Common myeloid progenitor, CD34-positive (primary cell): ENCODE measurements around the gene MDGA2.

Source experiments
- CTCF ChIA-PET: fragments of 350-600 bp; sonication (Branson Sonifier 250); formaldehyde crosslinking; loops from one replicate; lab custom pipeline; 2021; ENCODE audit warnings: antibody characterized with exemption; lab: Charles Lee
- POLR2A ChIA-PET: fragments of 350-600 bp; sonication (Branson Sonifier 250); formaldehyde crosslinking; loops from one replicate; lab custom pipeline; 2021; ENCODE audit warnings: antibody characterized with exemption; lab: Charles Lee
- DNase-seq, 3 donors: peaks; one replicate each; pipeline versions ENCODE4 v3.0.0 to v3.0.0-alpha.2; 2013
- H3K27ac ChIP-seq, 2 experiments: 1 replicate in 1 of 2; 2 replicates in 1 of 2; pipeline ENCODE4 v1.7.0; 2013; ENCODE audit warnings: inconsistent platforms in 2 of 2, low read length in 2 of 2, mild to moderate bottlenecking in 2 of 2, low read depth in 1 of 2, moderate library complexity in 1 of 2; ENCODE audit not compliant: severe bottlenecking in 2 of 2, insufficient read depth in 1 of 2, poor library complexity in 1 of 2
- H3K27me3 ChIP-seq, 5 experiments: replicated peaks in 2 of 5; 1 replicate in 3 of 5; 2 replicates in 2 of 5; pipeline versions ENCODE4 v1.6.1 to v1.7.0; 2013; ENCODE audit warnings: low read length in 4 of 5, mild to moderate bottlenecking in 2 of 5, moderate library complexity in 2 of 5, inconsistent platforms in 1 of 5; ENCODE audit not compliant: insufficient read depth in 5 of 5, control insufficient read depth in 4 of 5
- H3K36me3 ChIP-seq, 4 experiments: 1 replicate in 2 of 4; 2 replicates in 2 of 4; pipeline versions ENCODE4 v1.6.1 to v1.7.0; 2013; ENCODE audit warnings: low read length in 3 of 4, control low read depth in 1 of 4, mild to moderate bottlenecking in 1 of 4; ENCODE audit not compliant: control insufficient read depth in 4 of 4, insufficient read depth in 4 of 4
- H3K4me1 ChIP-seq, 4 experiments: 1 replicate in 3 of 4; 2 replicates in 1 of 4; pipeline versions ENCODE4 v1.6.1 to v1.7.1; 2013; ENCODE audit warnings: low read length in 3 of 4, mild to moderate bottlenecking in 3 of 4, control low read depth in 1 of 4, inconsistent platforms in 1 of 4, moderate library complexity in 1 of 4; ENCODE audit not compliant: control insufficient read depth in 4 of 4, insufficient read depth in 4 of 4; ENCODE audit errors: control extremely low read depth in 1 of 4
- H3K4me3 ChIP-seq, 7 experiments: 1 replicate in 4 of 7; 2 replicates in 3 of 7; pipeline versions ENCODE4 v1.5.1 to v1.7.0; 2013; ENCODE audit warnings: mild to moderate bottlenecking in 7 of 7, low read length in 6 of 7, moderate library complexity in 6 of 7, inconsistent platforms in 2 of 7, low read depth in 2 of 7, control low read depth in 1 of 7; ENCODE audit not compliant: insufficient read depth in 4 of 7, control insufficient read depth in 1 of 7; ENCODE audit errors: extremely low read depth in 1 of 7
- H3K9me3 ChIP-seq, 5 experiments: 1 replicate in 4 of 5; 2 replicates in 1 of 5; pipeline versions ENCODE4 v1.6.1 to v1.7.1; 2013; ENCODE audit warnings: low read length in 4 of 5, mild to moderate bottlenecking in 2 of 5, inconsistent platforms in 1 of 5, low read depth in 1 of 5, moderate library complexity in 1 of 5; ENCODE audit not compliant: control insufficient read depth in 4 of 5, insufficient read depth in 2 of 5; ENCODE audit errors: control extremely low read depth in 1 of 5
- WGBS: methylation state at CpG from one replicate; pipeline ENCODE4 v1.1.5; 2013; ENCODE audit not compliant: insufficient coverage; 5-methylcytosine and 5-hydroxymethylcytosine counted together

MDGA2 gene

GRCh38 chr14:47539031-47539461, 136.4 kb downstream of the MDGA2 start:
- Histone ChIP-seq H3K36me3 (no peaks in the 10 kb centered on the region), H3K4me1 (no peaks in the 10 kb centered on the region), H3K27me3 (no peaks in the 10 kb centered on the region), H3K27ac (no peak overlapping the region), H3K9me3 (no peaks in the 10 kb centered on the region), H3K4me3 (peak overlapping the region in 1 of 7 experiments; percentile 58)
- ChIA-PET CTCF (interaction anchor here (1.0 to 3.4 kb wide), 6 partner anchors 11 to 1049 kb away, joined by 3 to 11 read pairs (median 4); no protein-coding TSS in a partner anchor), POLR2A (no interaction called here)
- DNase-seq = peak; percentile 15 to 38 (median 25)
- WGBS = 13% methylated on average over 3 of the region's 3 CpGs

- no peak for DNase-seq
- Histone ChIP-seq H3K27me3 (no peaks in the 10 kb centered on the region), H3K4me3 (no peak overlapping the region), H3K27ac (no peak overlapping the region), H3K9me3 (no peaks in the 10 kb centered on the region), H3K36me3 (no peaks in the 10 kb centered on the region), H3K4me1 (no peaks in the 10 kb centered on the region)
- POLR2A ChIA-PET = no interaction called here
- no CpG with 5 or more reads among the region's 2 CpGs for WGBS
- CTCF ChIA-PET = no interaction called here
Observed at GRCh38 chr14:47536341-47536740, 139.1 kb downstream of the MDGA2 start.

- no peak for DNase-seq
- Histone ChIP-seq H3K36me3 (no peaks in the 10 kb centered on the region), H3K4me3 (no peak overlapping the region), H3K9me3 (peaks cover 0 to 3% (median 0%) of the 10 kb centered on the region in 5 experiments), H3K4me1 (no peaks in the 10 kb centered on the region), H3K27ac (no peak overlapping the region), H3K27me3 (no peaks in the 10 kb centered on the region)
- POLR2A ChIA-PET = no interaction called here
- 80% methylated on average over 1 of the region's 3 CpGs for WGBS
- CTCF ChIA-PET = interaction anchor here (2.6 kb wide), 1 partner anchor 12 kb away, joined by 11 read pairs; no protein-coding TSS in a partner anchor
Observed at GRCh38 chr14:47526591-47527244, 148.7 kb downstream of the MDGA2 start.

- H3K4me1 ChIP-seq = no peaks in the 10 kb centered on the region
- CTCF ChIA-PET = no interaction called here
- POLR2A ChIA-PET = no interaction called here
- DNase-seq = no peak
- no peaks in the 10 kb centered on the region for H3K27me3 ChIP-seq
- H3K36me3 ChIP-seq = no peaks in the 10 kb centered on the region
- H3K4me3 ChIP-seq = no peak overlapping the region
- WGBS = 83% methylated on average over 2 of the region's 4 CpGs
- peaks cover 0 to under 1% (median 0%) of the 10 kb centered on the region in 5 experiments for H3K9me3 ChIP-seq
- no peak overlapping the region for H3K27ac ChIP-seq
Observed at GRCh38 chr14:47524524-47524923, 150.9 kb downstream of the MDGA2 start.

GRCh38 chr14:47520382-47520781, 155.0 kb downstream of the MDGA2 start:
- POLR2A ChIA-PET = no interaction called here
- Histone ChIP-seq H3K27me3 (no peaks in the 10 kb centered on the region), H3K4me1 (no peaks in the 10 kb centered on the region), H3K27ac (no peak overlapping the region), H3K9me3 (no peaks in the 10 kb centered on the region), H3K4me3 (no peak overlapping the region), H3K36me3 (no peaks in the 10 kb centered on the region)
- CTCF ChIA-PET = no interaction called here
- DNase-seq = no peak
- no CpG with 5 or more reads among the region's 3 CpGs for WGBS

- Histone ChIP-seq H3K9me3 (peaks cover 0 to 1% (median 0%) of the 10 kb centered on the region in 5 experiments), H3K4me1 (no peaks in the 10 kb centered on the region), H3K27ac (no peak overlapping the region), H3K4me3 (no peak overlapping the region), H3K36me3 (no peaks in the 10 kb centered on the region), H3K27me3 (no peaks in the 10 kb centered on the region)
- no peak for DNase-seq
- POLR2A ChIA-PET = no interaction called here
- CTCF ChIA-PET = no interaction called here
- no CpG with 5 or more reads among the region's 2 CpGs for WGBS
Observed at GRCh38 chr14:47511829-47512228, 163.6 kb downstream of the MDGA2 start.

- no peaks in the 10 kb centered on the region for H3K36me3 ChIP-seq
- CTCF ChIA-PET = no interaction called here
- H3K27me3 ChIP-seq = no peaks in the 10 kb centered on the region
- H3K4me1 ChIP-seq = no peaks in the 10 kb centered on the region
- POLR2A ChIA-PET = no interaction called here
- H3K9me3 ChIP-seq = peaks cover 0 to 1% (median 0%) of the 10 kb centered on the region in 5 experiments
- no peak overlapping the region for H3K4me3 ChIP-seq
- H3K27ac ChIP-seq = no peak overlapping the region
- 90% methylated on average over 4 of the region's 5 CpGs for WGBS
- DNase-seq = no peak
Observed at GRCh38 chr14:47509957-47510356, 165.4 kb downstream of the MDGA2 start.
